ENCODE results near the gene KIF3A. TPM values are rescaled to one million over a fixed set of nuclear protein-coding genes. Genes with fewer than 3 reads are reported as not detected.

KIF3A gene
- total and polyA plus RNA-seq, 2 of the 8 experiments (the other 6 are each of a cell fraction or from before 2014, with no cell fraction given): 3.1 to 13.1 TPM

GRCh38 chr5:132780577-132780976, 43.2 kb upstream of the KIF3A start:
- H3K27ac ChIP-seq (ENCODE audit: low read depth, low read length): no peak overlapping the region
- no peak overlapping the region for H3K23ac ChIP-seq (ENCODE audit: insufficient read length)
- no peak overlapping the region for H2BK120ac ChIP-seq (replicated peaks; ENCODE audit: low read depth, low read length)
- no peak overlapping the region for H2AFZ ChIP-seq (ENCODE audit: low read length)
- H2AK5ac ChIP-seq (ENCODE audit: low read depth, low read length): no peak overlapping the region
- H2BK5ac ChIP-seq (ENCODE audit: low read depth, low read length): no peak overlapping the region
- FAIRE-seq: no peak
- H3K4me2 ChIP-seq (ENCODE audit: insufficient read depth in 1 of 2, low read depth in 2 of 2, low read length in 2 of 2): no peak overlapping the region
- H4K8ac ChIP-seq (ENCODE audit: extremely low read depth, insufficient read depth, low read length): no peak overlapping the region
- peaks cover 2 to 39% (median 25%) of the 10 kb centered on the region in 4 experiments for H3K27me3 ChIP-seq (replicated peaks in 1 of 4; ENCODE audit: control insufficient read depth in 3 of 4, extremely low read depth in 1 of 4, insufficient read depth in 3 of 4, low read length in 3 of 4)
- H3K4ac ChIP-seq (replicated peaks; ENCODE audit: insufficient read length, low read depth, low read length): no peak overlapping the region
- no peaks in the 10 kb centered on the region for H3K79me1 ChIP-seq (ENCODE audit: low read depth, low read length)
- H3K4me1 ChIP-seq (replicated peaks in 1 of 4; ENCODE audit: control insufficient read depth in 3 of 4, insufficient read depth in 4 of 4, low read length in 3 of 4): peaks cover 0 to 7% (median 1%) of the 10 kb centered on the region in 4 experiments; a peak in 5 of 7 replicates
- H4K5ac ChIP-seq (ENCODE audit: insufficient read length, low read depth, low read length): no peak overlapping the region
- peaks cover 10% of the 10 kb centered on the region for H3K23me2 ChIP-seq (ENCODE audit: low read depth, low read length)
- H3K56ac ChIP-seq (replicated peaks; ENCODE audit: insufficient read length, low read depth, low read length): no peak overlapping the region
- peaks cover 0 to under 1% of the 10 kb centered on the region in 2 experiments for H4K20me1 ChIP-seq (replicated peaks in 1 of 2; ENCODE audit: control insufficient read depth in 1 of 2, insufficient read depth in 2 of 2, low read length in 2 of 2)
- H3K36me3 ChIP-seq (ENCODE audit: control insufficient read depth in 2 of 4, insufficient read depth in 4 of 4, low read length in 3 of 4): no peaks in the 10 kb centered on the region
- no peak overlapping the region for H3K14ac ChIP-seq (ENCODE audit: insufficient read length)
- no peak for DNase-seq (ENCODE audit: low read depth in 1 of 2, low spot score in 2 of 2)
- H3K4me3 ChIP-seq (ENCODE audit: extremely low read depth in 1 of 4, insufficient read depth in 2 of 4, low read depth in 3 of 4, low read length in 4 of 4): no peak overlapping the region
- ChIA-PET CTCF (ENCODE audit: partially characterized antibody) (no interaction called here), POLR2A (ENCODE audit: partially characterized antibody) (no interaction called here)
- H3K18ac ChIP-seq (ENCODE audit: extremely low read depth, low read length): no peak overlapping the region
- H2BK20ac ChIP-seq (ENCODE audit: low read length): no peak overlapping the region
- WGBS, 2 experiments (ENCODE audit: extremely low coverage in 1 of 2, insufficient coverage in 1 of 2, insufficient read length in 1 of 2, insufficient replicate concordance in 2 of 2, low coverage in 1 of 2, low lambda C conversion rate in 2 of 2, missing lambda C conversion rate in 1 of 2): 77% methylated on average over 1 of the region's 1 CpG; no CpG with 5 or more reads in 1 of the 2 experiments
- H3K79me2 ChIP-seq (ENCODE audit: control insufficient read depth in 1 of 2, insufficient read depth in 2 of 2, low read length in 2 of 2): no peaks in the 10 kb centered on the region
- no peaks in the 10 kb centered on the region for H3K9me3 ChIP-seq (ENCODE audit: insufficient read depth in 2 of 2, low read depth in 1 of 2, low read length in 1 of 2)
- H2BK12ac ChIP-seq (ENCODE audit: low read depth, low read length): no peak overlapping the region
- H4K91ac ChIP-seq (replicated peaks; ENCODE audit: insufficient read length, low read length): no peak overlapping the region
- H3K9ac ChIP-seq (replicated peaks in 1 of 4; ENCODE audit: extremely low read depth in 1 of 4, low read depth in 3 of 4, low read length in 3 of 4): no peak overlapping the region
- H2BK15ac ChIP-seq (ENCODE audit: low read length): no peak overlapping the region
- TF ChIP-seq ATF3 (IDR thresholded peaks at IDR 0.05; ENCODE audit: insufficient read depth, low read depth, low read length) (no peak), TAF7 (optimal IDR thresholded peaks at IDR 0.05; ENCODE audit: borderline replicate concordance, low read depth, low read length) (no peak), CREB1 (IDR thresholded peaks at IDR 0.05) (no peak), CTBP2 (IDR thresholded peaks at IDR 0.05; ENCODE audit: borderline replicate concordance, insufficient read depth, insufficient read length, low read length) (no peak), YY1 (IDR thresholded peaks at IDR 0.05; ENCODE audit: low read depth, low read length) (no peak), KDM1A (IDR thresholded peaks at IDR 0.05; ENCODE audit: borderline replicate concordance, low read length) (no peak), BACH1 (IDR thresholded peaks at IDR 0.05; ENCODE audit: low read length) (no peak), JUND (IDR thresholded peaks at IDR 0.05; ENCODE audit: low read length) (no peak), BRCA1 (IDR thresholded peaks at IDR 0.05; ENCODE audit: low read depth, low read length) (no peak), SRF (IDR thresholded peaks at IDR 0.05; ENCODE audit: low read depth, low read length) (no peak)
